ENCODE data around the gene MAPKAP1.
"Not testable (repeated sequence)": the region's sequence is repeated elsewhere in the genome, so short reads cannot be mapped to it uniquely, and the experiment has no call there.

Gene MAPKAP1

GRCh38 chr9:125726456-125727132 lies 19.6 kb upstream of the MAPKAP1 start:
- no peak for DNase-seq

- DNase-seq = no peak
These were observed 430 bp upstream of the MAPKAP1 start for GRCh38 chr9:125707472-125707804.

GRCh38 chr9:125705893-125706292 lies 1.1 kb downstream of the MAPKAP1 start:
- no peak for DNase-seq

- no peak for DNase-seq
These were observed 3.3 kb downstream of the MAPKAP1 start for GRCh38 chr9:125703662-125704061.

GRCh38 chr9:125701351-125701750 lies 5.7 kb downstream of the MAPKAP1 start:
- no peak for DNase-seq

GRCh38 chr9:125700791-125701190 lies 6.2 kb downstream of the MAPKAP1 start:
- peak; percentile 9 for DNase-seq

GRCh38 chr9:125699870-125700269 lies 7.1 kb downstream of the MAPKAP1 start:
- no peak for DNase-seq

- DNase-seq = no peak
These were observed 10.8 kb downstream of the MAPKAP1 start for GRCh38 chr9:125696106-125696647.

- DNase-seq = not testable (repeated sequence)
These were observed 11.5 kb downstream of the MAPKAP1 start for GRCh38 chr9:125695548-125695947.

GRCh38 chr9:125694478-125694877 lies 12.5 kb downstream of the MAPKAP1 start:
- DNase-seq = no peak

GRCh38 chr9:125693492-125693891 lies 13.5 kb downstream of the MAPKAP1 start:
- DNase-seq = not testable (repeated sequence)

- DNase-seq = no peak
These were observed 15.1 kb downstream of the MAPKAP1 start for GRCh38 chr9:125691869-125692268.

- DNase-seq = no peak
These were observed 16.3 kb downstream of the MAPKAP1 start for GRCh38 chr9:125690679-125691078.

- DNase-seq = no peak
These were observed 19.7 kb downstream of the MAPKAP1 start for GRCh38 chr9:125687163-125687863.

GRCh38 chr9:125685167-125685566 lies 21.8 kb downstream of the MAPKAP1 start:
- no peak for DNase-seq

GRCh38 chr9:125683486-125683885 lies 23.5 kb downstream of the MAPKAP1 start:
- no peak for DNase-seq

- DNase-seq = no peak
These were observed 24.7 kb downstream of the MAPKAP1 start for GRCh38 chr9:125682340-125682739.

GRCh38 chr9:125681657-125682056 lies 25.4 kb downstream of the MAPKAP1 start:
- DNase-seq = no peak

GRCh38 chr9:125681086-125681622 lies 25.9 kb downstream of the MAPKAP1 start:
- DNase-seq = no peak

GRCh38 chr9:125680445-125680844 lies 26.6 kb downstream of the MAPKAP1 start:
- no peak for DNase-seq

GRCh38 chr9:125679597-125680189 lies 27.3 kb downstream of the MAPKAP1 start:
- no peak for DNase-seq

- no peak for DNase-seq
These were observed 31.7 kb downstream of the MAPKAP1 start for GRCh38 chr9:125674981-125675973.
